AG10803 (cell line): ENCODE measurements around the gene IPPK.

Source experiments
- DNase-seq: peaks from one replicate; pipeline ENCODE4 v3.0.0; 2010; ENCODE audit warnings: low read depth
- H3K4me3 ChIP-seq: 2 replicates; pipeline ENCODE4 v1.5.1; 2011; ENCODE audit warnings: mild to moderate bottlenecking, low read length, control low read depth
- TF ChIP-seq, protein P1 (sequence below): conservative IDR thresholded peaks from 2 replicates; pipeline ENCODE4 v1.5.1; 2011; ENCODE audit warnings: mild to moderate bottlenecking, low read length, control low read depth, inconsistent platforms

IPPK gene

DNA sequence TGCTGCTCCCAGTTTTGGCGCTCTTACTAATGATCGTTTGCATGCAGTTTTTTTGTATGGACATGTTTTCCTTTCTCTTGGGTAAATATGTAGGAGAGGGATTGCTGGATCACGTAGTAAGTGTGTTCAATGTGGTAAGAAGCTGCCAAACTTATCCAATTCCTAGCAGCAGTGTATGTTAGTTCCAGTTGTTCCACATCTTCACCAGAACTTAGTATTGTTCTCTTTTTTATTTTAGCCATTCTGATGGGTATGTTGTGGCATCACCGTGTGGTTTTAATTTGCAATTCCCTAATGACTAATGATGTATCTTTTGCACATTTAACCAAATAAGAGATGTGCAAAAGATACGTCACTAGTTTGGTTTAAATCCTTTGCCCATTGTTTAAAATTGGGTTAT, 65.9 kb downstream of the IPPK start:
- DNase-seq = no peak
- TF ChIP-seq, protein P1, sequence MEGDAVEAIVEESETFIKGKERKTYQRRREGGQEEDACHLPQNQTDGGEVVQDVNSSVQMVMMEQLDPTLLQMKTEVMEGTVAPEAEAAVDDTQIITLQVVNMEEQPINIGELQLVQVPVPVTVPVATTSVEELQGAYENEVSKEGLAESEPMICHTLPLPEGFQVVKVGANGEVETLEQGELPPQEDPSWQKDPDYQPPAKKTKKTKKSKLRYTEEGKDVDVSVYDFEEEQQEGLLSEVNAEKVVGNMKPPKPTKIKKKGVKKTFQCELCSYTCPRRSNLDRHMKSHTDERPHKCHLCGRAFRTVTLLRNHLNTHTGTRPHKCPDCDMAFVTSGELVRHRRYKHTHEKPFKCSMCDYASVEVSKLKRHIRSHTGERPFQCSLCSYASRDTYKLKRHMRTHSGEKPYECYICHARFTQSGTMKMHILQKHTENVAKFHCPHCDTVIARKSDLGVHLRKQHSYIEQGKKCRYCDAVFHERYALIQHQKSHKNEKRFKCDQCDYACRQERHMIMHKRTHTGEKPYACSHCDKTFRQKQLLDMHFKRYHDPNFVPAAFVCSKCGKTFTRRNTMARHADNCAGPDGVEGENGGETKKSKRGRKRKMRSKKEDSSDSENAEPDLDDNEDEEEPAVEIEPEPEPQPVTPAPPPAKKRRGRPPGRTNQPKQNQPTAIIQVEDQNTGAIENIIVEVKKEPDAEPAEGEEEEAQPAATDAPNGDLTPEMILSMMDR = no peak
- no peak overlapping the region for H3K4me3 ChIP-seq

DNA sequence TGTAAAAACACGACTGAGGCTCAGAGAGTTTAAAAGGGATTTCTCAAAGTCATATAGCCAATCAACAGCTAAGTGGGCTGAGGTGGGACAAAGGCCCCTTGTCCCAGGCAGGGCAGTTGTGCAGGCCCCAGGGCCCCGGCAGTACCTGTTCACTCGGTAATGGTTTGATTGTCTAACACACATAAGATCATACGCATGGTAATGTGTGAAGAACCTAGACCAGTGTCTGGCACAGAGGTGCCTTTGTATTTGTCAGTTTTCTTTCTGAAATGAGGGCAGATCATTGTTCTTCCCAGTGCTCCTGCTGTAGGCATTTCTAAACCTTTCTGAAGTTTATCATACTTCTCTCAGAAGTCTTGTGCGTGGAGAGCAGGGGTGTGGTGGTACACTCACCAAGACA, 66.8 kb downstream of the IPPK start:
- TF ChIP-seq, protein P1 = no peak
- DNase-seq = no peak
- no peak overlapping the region for H3K4me3 ChIP-seq

DNA sequence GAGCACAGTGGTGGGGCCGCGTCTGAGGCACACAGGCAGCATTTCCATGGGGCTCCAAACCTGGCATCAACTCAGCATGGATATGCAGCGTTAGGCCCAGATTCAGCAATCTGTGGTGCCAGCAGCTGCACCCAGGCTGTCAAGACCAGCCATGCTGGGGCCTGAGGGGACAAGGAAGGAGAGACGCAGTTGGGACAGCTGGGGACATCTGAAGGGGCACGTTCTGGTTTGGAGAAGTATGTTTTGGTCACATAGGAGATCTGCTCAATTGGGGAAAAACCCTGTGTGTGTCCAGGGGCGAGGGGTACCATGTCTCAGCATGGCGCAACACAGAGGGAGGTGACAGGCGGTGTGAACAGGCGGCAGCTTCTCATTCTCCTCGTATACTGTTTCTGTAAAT, 67.5 kb downstream of the IPPK start:
- no peak for DNase-seq
- TF ChIP-seq, protein P1 = no peak
- no peak overlapping the region for H3K4me3 ChIP-seq

DNA sequence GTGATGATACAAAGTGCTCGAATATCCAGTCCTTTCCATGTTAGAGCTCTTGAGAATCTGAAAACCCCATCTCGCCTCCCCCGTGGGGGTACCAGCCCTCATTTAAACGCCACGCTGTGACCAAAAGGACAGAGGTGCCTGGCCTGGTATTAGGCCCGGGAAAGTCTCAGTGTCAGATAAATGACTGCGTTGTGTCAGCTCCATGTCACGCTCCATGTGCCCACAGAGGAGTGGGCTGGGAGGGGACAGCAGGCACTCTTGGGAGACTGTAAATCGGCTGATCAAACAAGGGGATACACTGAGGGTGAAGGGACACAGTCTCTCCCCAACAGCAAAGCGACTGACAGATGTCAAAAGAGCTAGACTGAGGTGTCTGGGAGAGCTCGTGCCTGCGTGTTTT, 68.5 kb downstream of the IPPK start:
- no peak overlapping the region for H3K4me3 ChIP-seq
- TF ChIP-seq, protein P1 = no peak
- no peak for DNase-seq

DNA sequence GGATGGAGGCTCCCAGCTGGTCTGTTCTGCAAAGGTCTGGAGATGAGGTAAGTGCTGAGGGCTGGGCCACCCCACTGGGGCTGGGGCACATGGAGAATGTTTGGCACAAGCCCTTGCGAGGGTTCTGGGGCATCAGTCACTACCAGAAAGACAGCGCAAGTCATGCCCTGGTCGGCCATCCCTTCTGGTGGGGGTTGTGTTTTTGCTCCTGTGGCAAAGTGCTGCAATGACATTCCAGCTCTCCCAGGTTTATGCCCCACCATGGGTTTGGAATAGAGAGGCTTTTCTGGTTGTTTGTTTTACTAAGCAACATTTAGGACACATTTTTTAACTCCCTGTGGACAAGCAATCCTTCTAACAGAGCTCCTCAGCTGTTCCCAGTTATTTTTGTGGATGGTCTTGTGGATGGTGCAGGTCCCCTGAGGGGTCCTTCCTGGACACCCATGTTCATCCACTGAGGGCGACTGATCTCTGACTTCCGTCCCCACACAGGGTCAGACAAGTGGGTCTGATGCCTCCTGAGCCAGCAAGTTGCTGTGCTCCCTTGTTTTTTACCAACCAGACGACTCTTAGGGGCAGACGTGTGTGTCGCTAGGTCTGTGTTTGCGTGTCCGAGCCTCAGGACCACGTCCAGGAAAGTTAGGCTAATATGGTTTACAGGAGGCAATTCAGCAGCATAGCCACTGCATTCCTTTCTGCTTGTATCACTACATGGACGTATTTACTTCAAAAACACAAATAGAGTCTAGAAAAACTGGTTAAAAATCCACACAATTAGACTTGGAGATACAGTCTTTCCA, 69.3 kb downstream of the IPPK start:
- TF ChIP-seq, protein P1 = no peak
- peak; percentile 85 for DNase-seq
- H3K4me3 ChIP-seq = peak overlapping the region; percentile 8; the same call in 1 of the 2 replicates

DNA sequence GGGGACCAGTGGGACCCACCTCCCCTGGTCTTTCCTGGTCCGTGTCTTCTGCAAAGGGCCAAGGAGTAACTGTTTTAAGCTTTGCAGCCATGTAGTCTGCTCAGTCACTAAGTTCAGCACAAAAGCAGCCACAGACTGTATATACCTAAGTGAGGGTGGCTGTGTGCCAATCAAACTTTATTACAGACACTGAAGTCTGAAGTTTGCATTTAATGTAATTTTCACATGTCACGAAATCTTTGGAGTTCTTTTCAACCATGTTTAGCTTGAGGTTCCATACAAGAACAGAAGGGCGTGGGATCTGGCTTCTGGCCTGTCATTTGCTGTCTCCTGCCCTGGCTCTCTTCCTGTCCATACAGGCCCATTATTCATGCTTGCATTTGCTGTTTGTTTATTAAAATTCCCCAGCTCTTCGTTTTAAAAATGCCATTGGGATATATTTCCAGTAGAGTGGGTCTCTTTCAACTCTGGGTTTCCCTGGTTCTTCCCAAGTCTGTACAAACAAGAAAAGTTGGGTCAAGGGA, 69.9 kb downstream of the IPPK start:
- H3K4me3 ChIP-seq = no peak overlapping the region
- TF ChIP-seq, protein P1 = no peak
- no peak for DNase-seq

DNA sequence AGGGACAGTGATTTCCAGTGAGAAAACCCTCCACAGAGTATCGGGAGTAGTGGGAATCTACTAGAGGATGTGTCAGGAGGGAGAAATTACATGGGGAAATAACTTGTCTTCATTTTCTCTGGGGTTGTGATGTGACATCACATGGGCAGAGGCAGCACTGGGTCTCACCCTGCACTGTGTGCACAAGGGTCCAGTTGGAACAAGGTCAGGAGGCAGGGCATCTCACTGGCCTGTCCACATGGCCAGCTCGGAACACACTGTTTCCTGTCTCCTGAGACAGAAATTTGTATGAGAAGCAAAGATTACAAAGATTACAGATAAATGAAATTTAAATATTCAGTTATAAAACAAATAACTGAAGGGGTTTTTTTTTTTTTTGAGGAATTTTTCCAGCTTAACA, 71.5 kb downstream of the IPPK start:
- DNase-seq = no peak
- no peak overlapping the region for H3K4me3 ChIP-seq
- TF ChIP-seq, protein P1 = no peak
